GM12891 (cell line): Measurements from ENCODE around the gene NLGN3.

Experiments used
- PAX5 ChIP-seq: IDR thresholded peaks from 2 replicates; pipeline ENCODE4 v1.6.1; 2011; ENCODE audit warnings: low read length, moderate library complexity, mild to moderate bottlenecking; ENCODE audit not compliant: insufficient read depth, severe bottlenecking
- POLR2A ChIP-seq: IDR thresholded peaks from 2 replicates; pipeline ENCODE4 v1.6.1; 2011; ENCODE audit warnings: low read depth, low read length, control low read depth
- POLR2AphosphoS5 ChIP-seq: IDR thresholded peaks from 2 replicates; pipeline ENCODE4 v1.6.1; 2011; ENCODE audit warnings: low read depth, low read length, control low read depth

GRCh38 chrX:71164071-71164470, 19.4 kb downstream of the NLGN3 start:
- TF ChIP-seq POLR2AphosphoS5 (no peak), POLR2A (no peak), PAX5 (no peak)
